NCI-H2171 (cell line): Measurements from ENCODE around the gene TMEM235.
A peak's percentile ranks its signal among the peaks of the same experiment; 100 is the strongest.
"Not testable (repeated sequence)": the region's sequence is repeated elsewhere in the genome, so short reads cannot be mapped to it uniquely, and the experiment has no call there.

Experiments
- DNase-seq: peaks from one replicate; lab custom pipeline; 2025; lab: John Stamatoyannopoulos, UW

The TMEM235 gene

GRCh38 chr17:78238823-78239488, 7.5 kb downstream of the TMEM235 start:
- DNase-seq = no peak

DNA sequence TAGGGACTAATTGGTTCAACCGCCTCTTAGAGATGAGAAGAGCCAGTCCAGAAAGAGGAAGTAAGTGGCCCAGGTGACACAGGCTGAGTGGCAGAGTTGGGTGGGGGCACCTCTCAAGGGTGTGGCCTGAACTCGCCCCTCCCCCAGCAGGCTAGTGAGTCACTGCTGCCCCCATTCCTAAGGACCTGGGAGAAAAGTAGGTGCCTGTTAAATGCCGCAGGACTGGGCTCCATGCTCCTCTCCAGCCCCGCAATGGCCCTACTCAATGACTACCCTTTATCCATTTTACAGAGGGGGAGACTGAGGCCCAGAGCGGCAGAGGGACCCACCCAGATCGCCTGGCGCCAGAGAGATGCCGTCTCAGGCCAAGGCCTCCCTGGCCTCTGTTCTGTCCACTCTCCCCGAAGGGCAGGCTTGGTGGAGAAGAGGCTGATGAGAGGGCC, 8.1 kb downstream of the TMEM235 start:
- DNase-seq = no peak

DNA sequence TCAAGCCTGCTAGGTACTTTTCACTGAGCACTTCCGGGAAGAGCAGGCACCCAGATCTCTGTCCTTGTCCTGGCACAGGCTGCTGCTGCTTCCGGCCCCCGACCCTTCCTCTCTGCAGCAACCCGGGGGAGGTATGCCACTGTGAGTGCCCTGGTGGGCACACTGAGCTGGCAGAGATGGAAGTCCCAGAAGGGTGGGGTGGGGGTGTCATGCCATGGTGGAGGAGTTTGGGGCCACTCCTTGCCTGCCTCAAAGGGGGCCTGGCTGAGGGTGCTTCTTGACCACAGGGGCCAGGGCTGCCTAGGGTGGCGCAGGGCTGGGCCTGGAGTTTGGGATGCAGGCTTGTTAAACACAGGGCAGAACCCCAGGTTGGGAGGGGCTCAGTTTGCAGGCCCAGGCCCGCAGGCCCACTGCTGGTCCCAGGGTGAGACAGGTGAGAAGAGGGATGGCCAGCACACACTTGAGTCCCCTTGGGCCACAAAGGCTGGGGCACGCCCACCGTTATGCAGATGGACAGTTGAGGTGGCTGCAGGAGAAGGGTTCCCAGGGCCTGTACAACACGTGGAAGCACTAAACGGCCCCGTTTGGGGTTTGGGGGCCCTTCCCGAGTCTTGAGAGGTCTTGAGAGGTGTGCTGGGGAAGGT, 8.7 kb downstream of the TMEM235 start:
- DNase-seq = no peak

DNA sequence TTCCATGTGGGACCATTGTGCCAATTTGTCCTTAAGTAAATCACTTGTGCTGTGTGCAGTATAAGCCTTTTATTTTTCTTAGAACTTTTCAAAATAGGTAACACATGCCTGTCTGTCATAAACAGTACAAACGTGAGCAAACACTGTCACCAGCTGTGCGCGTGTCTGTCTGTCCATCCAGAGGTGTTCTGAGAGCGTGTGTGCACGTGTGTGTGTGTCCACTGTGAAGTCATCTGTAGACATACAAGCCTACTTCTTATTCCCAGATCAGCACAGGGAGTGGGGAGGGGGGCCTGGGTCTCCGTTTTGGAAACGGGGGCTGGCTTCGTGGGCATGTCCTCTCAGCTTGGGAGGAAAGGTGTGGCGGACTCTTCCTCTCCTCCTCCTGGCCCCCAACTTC, 9.4 kb downstream of the TMEM235 start:
- DNase-seq = no peak

- DNase-seq = no peak
Observed at GRCh38 chr17:78241277-78242023, 10.0 kb downstream of the TMEM235 start.

DNA sequence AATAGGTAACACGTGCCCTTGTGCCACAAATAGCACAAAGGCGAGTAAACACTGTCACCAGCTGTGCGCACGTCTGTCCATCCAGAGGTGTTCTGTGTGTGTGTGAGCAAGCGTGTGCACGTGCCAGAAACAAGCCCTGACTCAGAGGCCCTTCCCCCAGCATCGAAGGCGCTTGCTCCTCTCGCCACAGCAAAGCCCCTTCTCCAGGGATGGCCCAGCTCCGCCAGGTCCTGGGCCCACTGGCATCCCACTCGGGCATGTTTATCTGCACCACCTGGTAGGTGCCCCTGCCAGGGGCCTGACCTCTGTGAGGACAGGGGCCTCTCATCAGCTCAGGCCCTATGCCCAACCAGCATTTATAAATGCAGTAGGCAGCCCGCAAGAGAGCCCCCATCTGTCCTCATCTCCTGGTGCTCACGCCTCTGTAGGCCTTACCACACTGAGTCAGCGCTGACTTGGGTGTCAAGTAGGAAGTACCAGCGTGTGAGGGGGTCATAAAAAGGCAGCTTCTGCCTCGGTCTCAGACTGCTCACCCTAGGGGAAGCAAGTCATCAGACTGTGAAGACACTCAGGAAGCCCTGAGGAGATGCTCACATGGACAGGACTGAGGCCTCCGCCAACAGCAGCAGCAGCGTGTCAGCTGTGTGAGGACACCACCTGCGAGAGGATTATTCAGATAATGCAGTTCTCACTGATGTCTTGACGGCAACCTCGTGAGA, 10.8 kb downstream of the TMEM235 start:
- DNase-seq = no peak

DNA sequence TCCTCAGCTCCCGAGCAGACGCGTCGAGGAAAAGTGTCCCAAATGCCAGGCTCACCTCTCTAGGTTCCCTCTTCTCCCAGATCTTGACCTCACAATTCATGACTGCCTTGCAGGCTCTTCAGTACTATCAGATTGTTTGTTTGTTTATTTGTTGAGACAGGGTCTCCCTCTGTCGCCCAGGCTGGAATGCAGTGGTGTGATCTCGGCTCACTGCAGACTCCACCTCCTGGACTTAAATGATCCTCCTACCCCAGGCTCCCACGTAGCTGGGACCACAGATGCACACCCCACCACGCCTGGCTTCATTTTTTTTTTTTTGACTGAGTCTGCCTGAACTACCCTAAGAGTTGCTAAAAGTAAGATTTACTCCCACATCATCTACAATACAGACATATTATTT, 15.9 kb downstream of the TMEM235 start:
- no peak for DNase-seq

DNA sequence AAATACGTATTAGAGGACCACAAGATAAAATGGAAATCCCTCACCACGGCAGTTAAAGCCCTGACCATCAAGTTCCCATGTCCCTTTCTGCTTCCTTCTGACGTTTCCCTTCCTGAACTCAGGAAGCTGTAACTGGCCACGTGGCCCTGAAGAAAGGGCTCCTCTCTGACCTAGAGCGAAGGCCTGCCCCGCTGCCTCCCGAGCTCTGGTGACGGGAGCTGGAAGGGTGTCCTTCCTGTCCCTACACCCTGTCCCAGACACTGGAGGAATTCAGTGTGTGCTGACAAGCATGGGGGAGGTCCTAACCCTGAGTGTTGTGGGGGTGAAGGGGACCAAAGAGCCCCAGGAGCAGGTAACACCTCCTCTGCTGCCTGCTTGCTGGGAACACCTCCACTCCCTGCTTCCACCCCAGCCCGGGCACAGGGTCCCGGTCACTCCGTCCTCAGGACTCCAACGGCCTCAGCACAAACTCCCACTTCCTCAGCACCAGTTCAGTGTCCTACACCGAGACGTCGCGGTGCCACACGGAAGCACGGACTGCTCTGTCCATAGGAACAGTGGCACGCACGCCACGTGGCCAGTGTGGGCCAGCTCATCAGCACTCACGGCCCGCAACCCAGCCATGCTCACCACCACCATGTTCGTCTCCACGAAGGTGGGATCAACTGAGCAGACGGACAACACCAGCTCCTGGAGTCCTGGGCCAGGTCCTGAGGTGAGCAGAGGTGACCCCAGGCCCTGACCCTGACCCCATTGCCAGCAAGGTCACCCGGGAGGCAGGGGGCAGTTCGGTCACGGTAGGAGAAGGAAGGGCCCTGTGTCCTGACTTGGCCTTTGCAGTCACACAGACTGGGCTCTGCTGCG, 16.9 kb downstream of the TMEM235 start:
- DNase-seq = no peak

- DNase-seq = no peak
Observed at GRCh38 chr17:78249074-78249817, 17.8 kb downstream of the TMEM235 start.

GRCh38 chr17:78249818-78250806, 18.7 kb downstream of the TMEM235 start:
- no peak for DNase-seq

DNA sequence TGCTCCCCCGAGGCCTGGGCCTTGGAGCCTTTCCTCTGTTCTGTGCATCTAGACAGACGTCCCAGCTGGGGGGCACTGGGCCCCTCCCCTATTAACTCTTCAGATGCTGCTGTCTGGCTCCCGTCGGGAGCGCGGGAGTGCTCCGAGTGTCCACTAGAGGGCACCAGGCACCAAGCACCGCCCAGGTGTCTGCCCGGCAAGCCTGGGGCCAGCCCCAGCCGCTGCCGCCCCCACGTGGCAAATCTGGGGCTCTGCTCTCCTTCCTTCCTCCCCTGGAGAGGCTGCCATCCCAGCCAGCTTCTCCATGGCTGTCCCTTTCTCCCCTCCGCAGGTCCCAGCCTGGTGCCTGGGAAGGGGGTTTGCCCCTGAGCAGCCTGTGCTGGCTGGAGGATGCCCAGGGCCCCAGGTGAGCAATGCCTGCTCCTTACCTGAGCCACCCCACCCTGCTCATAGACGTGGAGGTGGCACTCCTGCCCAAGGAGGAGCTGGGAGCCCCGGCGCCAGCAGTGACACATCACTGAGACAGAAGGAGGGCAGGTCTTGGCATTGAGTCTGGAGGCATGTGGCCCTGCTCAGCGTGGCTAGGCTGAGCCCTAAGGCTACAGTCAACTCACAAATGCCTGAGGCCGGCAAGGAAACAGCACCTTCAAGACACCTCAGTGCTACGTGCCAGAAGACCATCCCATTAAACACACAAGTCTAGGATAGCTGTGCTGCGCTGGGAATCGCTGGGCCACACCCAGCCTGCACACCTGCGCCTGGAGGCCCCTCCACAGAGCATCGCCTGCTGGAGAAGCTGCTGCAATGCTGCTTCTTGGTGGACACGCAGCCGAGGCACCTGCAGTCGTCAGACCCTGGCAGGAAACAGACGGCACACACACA, 19.7 kb downstream of the TMEM235 start:
- peak; percentile 79 for DNase-seq

DNA sequence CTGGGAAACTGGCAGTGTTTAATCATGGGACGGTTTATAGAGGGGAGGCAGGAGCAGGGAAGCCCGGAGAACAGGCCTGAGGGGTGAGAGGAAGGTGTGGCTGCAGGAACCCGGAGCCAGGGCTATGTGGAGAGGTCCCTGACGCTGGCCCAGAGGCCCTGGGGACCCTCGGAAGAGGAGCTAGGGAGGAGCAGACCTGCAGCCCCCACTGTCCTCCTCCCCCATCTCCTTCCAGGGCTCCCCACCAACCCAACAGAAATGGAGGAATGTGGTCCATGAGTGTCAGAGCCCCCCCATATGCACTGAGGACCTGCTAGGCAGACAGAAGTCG, 20.3 kb downstream of the TMEM235 start:
- DNase-seq = no peak

- no peak for DNase-seq
Observed at GRCh38 chr17:78252111-78252634, 20.7 kb downstream of the TMEM235 start.

- DNase-seq = no peak
Observed at GRCh38 chr17:78252701-78253635, 21.5 kb downstream of the TMEM235 start.

DNA sequence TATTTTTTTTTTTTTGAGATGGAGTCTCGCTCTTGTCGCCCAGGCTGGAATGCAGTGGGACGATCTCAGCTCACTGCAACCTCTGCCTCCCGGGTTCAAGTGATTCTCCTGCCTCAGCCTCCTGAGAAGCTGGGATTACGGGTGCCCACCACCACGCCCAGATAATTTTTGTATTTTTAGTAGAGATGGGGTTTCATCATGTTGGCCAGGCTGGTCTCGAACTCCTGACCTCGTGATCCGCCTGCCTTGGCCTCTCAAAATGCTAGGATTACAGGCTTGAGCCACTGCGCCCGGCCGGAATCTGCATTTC, 22.2 kb downstream of the TMEM235 start:
- not testable (repeated sequence) for DNase-seq

DNA sequence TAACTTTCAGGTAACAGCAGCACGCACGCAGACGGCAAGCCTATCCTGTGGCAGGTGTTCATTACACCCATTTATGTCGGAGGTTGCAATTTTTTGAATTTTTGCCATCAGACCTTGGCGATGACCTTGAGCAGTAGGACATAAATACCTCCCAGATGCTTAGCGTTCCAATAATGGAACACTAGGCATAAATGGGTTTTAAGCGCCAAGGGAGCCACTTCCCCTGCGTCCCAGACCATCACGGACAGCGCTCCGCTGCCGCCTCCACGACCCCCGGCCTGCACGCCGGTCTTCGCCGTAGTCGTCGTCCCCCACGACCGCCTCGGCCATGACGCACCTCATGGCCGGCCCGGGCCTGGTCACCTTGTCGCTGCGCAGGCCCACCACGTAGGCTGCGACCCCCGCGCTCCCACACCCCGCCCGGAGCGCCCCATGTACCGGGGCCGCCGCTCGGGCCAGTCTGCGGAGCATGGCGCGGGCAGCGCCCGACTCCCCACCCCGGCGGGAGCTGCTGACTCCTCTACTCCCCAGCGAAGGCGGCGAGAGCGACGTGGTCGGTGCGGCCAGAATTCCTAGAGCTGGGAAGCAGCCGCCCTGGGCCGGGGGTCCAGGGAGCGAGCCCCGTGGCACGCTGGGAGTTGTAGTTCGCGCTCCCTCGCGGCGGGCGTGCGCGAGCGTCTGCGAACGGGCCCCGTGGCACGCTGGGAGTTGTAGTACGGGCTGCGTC, 22.7 kb downstream of the TMEM235 start:
- peak; percentile 84 for DNase-seq
